Measurements from ENCODE around the gene SIK1.

Gene SIK1

GRCh38 chr21:43369124-43369523 is 57.8 kb downstream of the SIK1 start:
- in situ Hi-C loops (cut with MboI; ENCODE audit: low sequenced_read_pairs) = no loop called here

DNA sequence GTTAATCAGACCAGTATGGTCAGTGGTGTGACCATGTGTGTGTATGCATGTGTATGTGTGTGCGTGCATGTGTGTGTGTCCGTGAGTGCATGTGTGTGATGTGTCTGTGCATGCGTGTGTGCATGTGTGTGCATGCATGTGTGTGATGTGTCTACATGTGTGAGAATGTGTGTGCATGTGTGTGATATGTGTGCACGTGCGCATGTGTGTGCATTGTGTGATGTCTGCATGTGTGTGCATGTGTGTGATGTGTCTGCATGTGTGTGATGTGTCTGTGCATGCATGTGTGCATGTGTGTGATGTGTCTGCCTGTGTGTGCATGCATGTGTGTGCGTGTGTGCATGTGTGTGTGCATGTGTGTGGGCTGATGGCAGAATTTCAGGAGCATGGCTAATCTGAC is 58.2 kb downstream of the SIK1 start:
- in situ Hi-C loops (cut with MboI; ENCODE audit: low sequenced_read_pairs) = no loop called here

DNA sequence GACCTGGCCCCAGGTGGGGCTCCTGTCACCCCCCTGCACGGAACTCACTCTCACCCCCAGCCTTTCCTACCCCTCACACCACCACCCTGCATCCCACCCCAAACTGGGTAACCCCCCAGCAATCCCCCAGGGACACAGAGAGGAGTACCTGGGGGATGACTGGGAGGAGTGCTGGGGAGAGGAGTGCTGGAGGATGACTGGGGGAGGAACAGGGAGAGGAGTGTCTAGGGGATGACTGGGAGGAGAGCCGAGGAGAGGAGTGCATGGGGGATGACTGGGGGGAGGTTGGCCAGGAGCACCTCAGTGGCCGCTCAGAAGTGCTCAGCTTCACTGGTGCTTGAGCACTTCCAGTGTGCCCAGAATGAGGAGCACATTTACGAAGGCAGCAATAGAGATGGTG is 59.1 kb downstream of the SIK1 start:
- in situ Hi-C loops (cut with MboI; ENCODE audit: low sequenced_read_pairs) = no loop called here

- in situ Hi-C loops (cut with MboI; ENCODE audit: low sequenced_read_pairs) = no loop called here
Observed at GRCh38 chr21:43367296-43367695, 59.6 kb downstream of the SIK1 start.

DNA sequence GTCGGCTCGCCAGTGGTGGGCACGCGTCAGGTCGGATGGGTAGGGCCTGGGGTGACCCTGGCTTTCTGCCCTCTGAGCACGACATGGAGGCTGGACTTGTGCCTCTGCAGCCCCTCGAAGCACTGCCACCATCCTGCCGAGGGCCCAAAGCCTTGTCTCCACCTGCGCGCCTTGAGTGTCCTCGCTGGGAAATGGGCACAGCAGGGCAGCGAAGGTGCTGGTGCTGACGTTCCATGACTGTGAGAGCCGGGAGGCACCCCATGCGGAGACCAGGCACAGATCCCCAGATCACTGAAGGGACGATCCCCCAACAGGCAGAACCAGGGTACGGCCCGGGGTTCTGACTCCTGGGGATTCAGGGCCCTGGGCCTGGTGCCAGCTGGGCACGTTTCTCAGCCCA is 60.3 kb downstream of the SIK1 start:
- in situ Hi-C loops (cut with MboI; ENCODE audit: low sequenced_read_pairs) = no loop called here

- in situ Hi-C loops (cut with MboI; ENCODE audit: low sequenced_read_pairs) = no loop called here
Observed at GRCh38 chr21:43365611-43366426, 61.1 kb downstream of the SIK1 start.

- in situ Hi-C loops (cut with MboI; ENCODE audit: low sequenced_read_pairs) = no loop called here
Observed at GRCh38 chr21:43364851-43365424, 62.0 kb downstream of the SIK1 start.
